GM15510 (cell line): ENCODE results near the gene USP44.

Experiments
- POLR2A ChIP-seq: IDR thresholded peaks from 3 replicates; pipeline ENCODE4 v1.6.1; 2011; ENCODE audit warnings: borderline replicate concordance; ENCODE audit not compliant: insufficient read length; ENCODE audit errors: extremely low read depth

The USP44 gene

DNA sequence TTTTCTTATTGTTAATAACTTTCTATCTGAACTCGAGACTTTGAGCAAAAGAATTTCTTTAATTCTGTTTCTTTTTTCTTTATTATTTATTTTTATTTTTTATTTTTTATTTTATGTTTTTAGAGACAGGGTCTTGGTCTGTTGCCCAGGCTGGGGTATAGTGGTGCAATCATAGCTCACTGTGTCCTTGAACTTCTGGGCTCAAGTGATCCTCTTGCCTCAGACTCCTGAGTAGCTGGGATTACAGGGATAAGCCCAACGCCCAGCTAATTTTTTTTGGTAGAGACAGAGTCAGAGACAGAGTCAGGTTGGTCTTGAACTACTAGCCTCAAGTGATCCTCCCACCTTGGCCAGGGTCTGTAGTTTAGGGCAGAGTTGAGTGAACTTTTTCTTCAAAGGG, 58.8 kb downstream of the USP44 start:
- no peak for TF ChIP-seq POLR2A

DNA sequence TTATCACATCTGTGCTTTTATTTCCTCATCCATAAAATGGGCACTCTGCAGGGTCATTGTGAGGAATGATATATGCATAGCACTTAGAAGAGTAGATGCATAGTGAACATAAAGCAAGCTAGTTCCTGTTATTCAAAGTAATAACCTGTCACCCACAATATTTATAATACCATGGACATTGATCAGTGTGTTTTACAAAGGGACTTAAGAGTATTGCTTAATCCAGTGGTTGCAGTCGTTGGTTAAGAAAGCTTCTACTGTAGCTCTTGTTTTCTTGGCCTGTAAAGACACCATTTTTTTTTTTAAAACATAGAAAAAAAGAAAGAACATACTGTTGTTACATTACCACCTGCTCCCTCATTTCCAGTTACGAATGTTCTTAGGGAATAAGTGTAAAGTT, 64.3 kb downstream of the USP44 start:
- TF ChIP-seq POLR2A, result no peak

DNA sequence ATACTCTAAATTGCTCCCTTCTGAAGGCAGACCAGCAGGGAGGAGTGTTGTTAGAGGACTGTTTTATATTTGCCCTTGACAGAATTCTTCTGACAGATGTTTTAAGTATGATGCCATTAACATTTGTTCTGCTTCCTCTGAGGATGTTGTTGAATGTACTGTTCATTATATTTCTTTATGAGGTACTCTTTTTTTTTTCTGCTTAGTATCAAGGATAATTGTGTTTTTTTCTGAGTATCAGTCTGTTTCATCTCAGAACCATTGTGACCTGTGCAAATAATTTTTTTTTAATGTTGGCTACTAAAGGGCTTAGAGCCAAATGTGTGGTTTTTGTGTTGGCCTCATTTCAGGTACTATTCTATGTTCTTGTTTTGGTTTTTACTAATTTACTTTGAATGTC, 66.8 kb downstream of the USP44 start:
- no peak for TF ChIP-seq POLR2A

DNA sequence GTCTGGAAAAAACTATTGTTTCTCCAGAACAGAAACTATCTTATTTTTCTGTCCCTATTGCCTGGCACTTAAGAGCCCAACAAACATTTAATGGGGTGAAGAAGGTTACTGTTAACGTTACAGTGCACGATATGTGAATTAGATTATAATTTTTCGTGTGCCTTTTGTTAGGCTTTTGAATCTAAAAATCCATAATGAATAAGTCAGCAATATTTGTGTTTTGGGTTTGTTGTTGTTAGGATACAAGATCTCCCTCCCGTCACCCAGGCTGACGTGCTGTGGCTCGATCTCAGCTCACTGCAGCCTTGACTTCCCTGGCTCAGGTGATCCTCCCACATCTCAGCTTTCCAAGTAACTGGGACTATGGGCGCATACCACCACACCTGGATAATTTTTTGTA, 69.4 kb downstream of the USP44 start:
- TF ChIP-seq POLR2A, result no peak

DNA sequence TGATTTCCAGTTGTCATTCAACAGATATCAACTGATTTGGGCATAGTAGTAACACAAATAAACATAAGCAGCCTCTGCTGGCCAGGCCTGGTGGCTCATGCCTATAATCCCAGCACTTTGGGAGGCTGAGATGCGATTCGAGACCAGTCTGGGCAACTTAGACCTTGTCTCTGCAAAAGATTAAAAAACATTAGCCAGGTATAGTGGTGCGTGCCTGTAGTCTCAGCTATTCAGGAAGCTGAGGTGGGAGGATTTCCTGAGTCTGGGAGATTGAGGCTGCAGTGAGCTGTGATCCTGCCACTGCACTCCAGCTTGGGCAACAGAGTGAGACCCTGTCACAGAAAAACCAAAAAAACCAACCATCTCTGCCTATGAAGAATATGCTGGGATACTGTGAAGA, 70.2 kb downstream of the USP44 start:
- no peak for TF ChIP-seq POLR2A

DNA sequence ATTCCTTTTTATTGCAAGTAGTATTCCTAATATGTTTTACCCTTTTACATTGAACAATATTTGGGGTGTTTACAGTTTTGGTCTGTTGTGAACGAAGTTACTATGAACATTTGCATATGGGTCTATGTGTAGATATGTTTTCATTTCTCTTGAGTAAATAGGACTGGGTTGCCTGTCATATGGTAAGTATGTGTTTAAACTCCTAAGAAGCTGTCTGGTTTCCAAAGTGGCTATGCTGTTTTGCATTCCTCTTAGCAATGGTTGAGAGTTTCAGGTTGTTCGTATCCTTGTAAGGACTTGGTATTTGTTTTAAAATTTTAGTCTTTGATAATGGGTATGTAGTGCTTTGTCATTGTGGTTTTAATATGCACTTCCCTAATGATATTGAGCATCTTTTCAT, 71.0 kb downstream of the USP44 start:
- TF ChIP-seq POLR2A, result no peak

DNA sequence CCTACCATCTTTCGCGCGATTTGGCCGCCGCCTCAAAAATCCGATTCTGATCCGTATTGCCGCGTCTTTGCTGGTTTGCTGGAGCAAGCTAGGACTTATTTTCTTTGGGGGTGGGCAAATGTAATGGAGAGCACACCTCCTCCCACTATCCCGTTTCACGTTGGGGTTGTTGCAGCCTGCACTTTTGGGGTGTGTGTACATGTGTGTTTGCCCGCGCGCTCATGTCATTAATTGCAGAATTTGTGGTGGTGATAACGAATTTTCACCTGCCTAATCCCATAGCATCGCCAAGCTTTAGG, 76.7 kb downstream of the USP44 start:
- no peak for TF ChIP-seq POLR2A

DNA sequence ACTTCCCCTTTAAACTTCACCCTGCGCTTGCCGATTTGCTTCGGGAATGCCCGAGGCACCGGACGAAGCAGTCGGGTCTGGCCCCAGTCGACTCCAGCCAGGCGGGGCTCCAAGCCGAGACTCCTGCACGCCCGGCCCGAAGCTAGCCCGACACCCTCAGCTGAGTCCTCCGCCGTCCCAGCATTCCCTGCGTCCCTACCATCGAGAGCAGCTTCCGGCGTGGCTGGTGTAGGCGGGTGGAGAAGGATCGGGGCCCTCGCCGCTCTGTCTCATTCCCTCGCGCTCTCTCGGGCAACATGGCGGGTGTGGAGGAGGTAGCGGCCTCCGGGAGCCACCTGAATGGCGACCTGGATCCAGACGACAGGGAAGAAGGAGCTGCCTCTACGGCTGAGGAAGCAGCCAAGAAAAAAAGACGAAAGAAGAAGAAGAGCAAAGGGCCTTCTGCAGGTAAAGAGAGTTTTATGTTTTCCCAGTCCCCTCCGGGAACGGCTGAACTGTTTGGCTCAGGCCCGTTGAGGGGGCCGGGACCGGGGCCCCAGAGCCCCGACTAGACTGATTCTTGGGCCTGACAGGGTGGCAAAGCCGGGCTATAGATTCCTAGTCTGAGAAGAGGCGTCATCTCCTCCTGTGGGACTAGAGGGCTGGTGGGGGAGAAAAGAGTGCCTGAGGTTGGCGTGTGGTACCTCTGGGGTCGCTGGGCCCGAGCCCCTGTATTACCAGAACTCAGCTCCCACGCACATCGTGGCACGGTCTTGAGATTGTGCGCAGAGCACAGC, 77.2 kb downstream of the USP44 start, which contains the start of gene METAP2:
Gene METAP2, plus strand, starts transcription at position 269 of the 776 bp plus-strand sequence. Its CDS starts 28 bp downstream, at position 297.
- peak; percentile 93 for TF ChIP-seq POLR2A

DNA sequence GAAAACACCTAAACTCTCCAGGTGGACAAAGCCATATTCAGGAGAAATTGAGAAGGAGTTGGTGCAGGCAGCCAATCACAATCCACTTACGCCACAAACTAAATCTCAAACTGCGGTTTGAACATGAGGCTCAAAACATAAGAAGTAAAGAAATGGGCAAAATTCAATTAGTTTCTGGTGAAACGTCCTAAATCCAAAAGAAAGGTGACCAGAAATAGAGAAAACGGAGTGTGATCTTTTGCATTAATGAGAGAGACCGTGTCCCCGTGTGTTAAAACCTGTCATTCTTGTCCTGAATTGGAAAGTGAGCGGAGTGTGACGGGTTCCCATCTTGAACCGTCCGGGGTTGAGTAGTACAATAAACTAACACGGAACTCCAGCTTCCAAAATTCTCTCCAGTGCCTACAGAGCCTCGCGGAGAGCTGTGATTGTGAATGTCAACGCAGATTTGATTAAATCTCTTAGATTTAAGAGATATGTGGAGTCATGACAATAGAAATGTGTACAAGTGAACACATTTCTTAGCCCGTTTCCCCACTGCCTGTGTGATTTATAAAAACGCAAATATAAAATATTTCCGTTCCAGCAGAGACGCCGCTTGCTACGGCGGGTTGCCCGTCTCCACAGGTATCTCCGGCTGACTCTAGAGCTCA, 77.9 kb downstream of the USP44 start:
- TF ChIP-seq POLR2A, result no peak

DNA sequence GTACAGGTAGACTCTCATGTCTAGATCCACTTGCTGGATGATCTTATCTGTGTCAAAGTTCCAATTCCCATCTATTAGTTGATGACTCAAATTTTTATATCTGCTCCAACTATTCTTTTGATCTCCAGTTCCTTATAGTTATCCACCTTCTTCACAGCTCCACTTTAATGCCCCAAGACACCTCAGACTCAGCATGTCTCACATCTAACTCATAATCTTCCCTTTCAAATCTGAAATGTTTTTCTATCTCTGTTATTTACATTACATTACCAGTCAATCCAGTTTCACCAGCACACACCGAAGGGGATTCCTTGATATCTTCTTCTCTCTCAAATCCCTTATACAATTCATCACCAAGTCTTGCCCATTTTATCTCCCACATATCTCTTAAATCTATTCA, 81.0 kb downstream of the USP44 start:
- no peak for TF ChIP-seq POLR2A
